Frontal cortex (tissue), 4 donors: ENCODE measurements around the gene ARL4D. TPM values are rescaled to one million over a fixed set of nuclear protein-coding genes. Genes with fewer than 3 reads are reported as not detected.
"Not testable (repeated sequence)": the region's sequence is repeated elsewhere in the genome, so short reads cannot be mapped to it uniquely, and the experiment has no call there.

Experiments used
- DNase-seq, 2 donors: peaks; one replicate each; pipeline ENCODE4 v3.0.0; 2012; ENCODE audit warnings: low spot score in 2 of 2
- FAIRE-seq: peaks from 2 replicates; lab custom pipeline; 2012; peaks lifted over from hg19 to GRCh38; lab: Jason Lieb, UNC
- total RNA-seq: library from RNA; depleted of rRNA; stranded (reverse); fragments of >200 nt; gene quantifications from one replicate; pipeline ENCODE4 v1.2.3, GENCODE V29; 2014
- donor health status: control.
- donor health status: control.
- donor health status: control.

Gene ARL4D
- total RNA-seq, 1 donor from 2014 or later = 39.5 TPM

DNA sequence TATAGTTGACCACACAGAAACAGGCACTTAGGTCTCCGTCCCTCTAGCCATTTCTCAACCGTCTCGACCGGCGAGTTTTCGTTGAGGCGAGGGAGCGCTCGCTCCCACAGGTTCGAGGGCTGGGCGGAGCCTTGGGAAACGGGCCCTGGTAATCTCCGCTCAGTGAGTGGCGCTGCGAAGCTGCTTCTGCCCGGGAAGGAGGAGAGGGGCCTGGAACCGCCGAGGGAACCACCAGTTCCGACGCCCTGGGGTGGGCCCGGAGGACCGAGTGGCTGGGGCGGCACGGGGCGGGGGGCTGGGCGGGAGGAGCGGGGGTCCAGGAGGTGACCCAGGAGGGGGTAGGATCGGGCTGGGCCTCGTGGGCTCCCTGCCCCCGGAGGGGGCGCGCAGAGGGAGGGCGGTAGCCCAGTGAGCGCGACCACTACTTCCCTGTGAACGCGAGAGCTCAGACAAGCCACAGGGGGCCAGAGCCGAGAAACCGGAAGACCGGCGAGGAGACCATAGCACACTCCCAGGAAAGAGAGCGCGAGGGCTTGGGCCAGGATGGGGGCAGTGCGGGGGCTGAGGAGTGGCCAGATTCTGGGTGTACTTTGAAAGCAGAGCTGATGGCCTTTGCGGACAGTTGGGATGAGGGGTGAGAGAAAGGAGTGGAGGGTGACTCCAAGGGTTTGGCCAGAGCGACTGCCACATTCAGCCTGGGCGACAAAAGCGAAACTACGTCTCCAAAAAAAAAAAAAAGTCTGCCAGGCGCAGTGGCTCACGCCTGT, 29.9 kb upstream of the ARL4D start:
- DNase-seq = peak; percentile 56 to 63
- FAIRE-seq = no peak

DNA sequence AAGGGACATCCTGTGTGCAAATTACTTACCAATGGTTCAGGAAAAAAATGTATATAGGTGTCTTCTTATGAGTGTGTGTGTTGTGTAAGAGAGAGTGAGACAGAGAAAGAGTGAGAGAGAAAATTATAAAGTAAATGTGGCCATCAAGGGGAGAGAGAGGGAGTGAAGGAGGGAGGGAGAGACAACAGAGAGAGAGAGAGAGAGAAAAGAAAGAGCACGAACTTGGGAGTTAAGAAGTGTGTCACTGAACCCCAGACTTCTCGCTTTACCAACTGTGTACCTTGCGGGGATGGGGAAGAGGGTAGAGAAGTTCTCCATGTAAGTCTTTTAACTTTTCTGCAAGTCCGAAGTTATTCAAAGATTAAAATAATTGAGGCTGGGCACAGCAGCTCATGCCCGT, 28.8 kb upstream of the ARL4D start:
- no peak for FAIRE-seq

DNA sequence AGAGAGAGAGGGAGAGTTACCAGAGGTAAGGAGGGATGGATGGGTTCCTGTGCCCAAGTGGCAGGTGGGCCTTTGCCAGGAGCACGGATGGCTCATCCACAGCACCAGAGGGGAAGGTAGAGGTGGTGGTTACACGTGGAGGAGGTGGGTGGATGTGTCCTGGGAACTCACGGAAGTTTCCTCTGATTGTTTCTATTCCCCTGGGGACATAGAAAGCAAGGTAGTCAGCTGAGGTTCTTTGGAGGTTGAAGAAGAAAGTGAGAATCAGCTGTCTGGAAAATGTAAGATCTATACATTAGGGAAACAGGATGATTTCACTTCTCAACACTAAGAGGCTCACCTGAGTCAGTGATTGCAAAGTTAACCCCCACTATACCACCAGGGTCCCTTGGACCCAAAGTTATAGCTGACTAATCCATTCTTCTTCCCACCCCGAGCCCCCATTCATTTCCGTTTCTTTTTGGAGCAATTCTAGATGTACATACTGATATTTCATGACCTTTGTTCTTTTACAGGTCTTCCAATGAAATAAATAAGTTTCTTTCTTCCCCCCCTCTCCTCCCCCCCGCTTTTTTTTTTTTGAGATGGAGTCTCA, 27.5 kb upstream of the ARL4D start:
- DNase-seq = no peak
- FAIRE-seq = no peak

More for the DNA sequence above, 28.8 kb upstream of the ARL4D start:
- no peak for DNase-seq

DNA sequence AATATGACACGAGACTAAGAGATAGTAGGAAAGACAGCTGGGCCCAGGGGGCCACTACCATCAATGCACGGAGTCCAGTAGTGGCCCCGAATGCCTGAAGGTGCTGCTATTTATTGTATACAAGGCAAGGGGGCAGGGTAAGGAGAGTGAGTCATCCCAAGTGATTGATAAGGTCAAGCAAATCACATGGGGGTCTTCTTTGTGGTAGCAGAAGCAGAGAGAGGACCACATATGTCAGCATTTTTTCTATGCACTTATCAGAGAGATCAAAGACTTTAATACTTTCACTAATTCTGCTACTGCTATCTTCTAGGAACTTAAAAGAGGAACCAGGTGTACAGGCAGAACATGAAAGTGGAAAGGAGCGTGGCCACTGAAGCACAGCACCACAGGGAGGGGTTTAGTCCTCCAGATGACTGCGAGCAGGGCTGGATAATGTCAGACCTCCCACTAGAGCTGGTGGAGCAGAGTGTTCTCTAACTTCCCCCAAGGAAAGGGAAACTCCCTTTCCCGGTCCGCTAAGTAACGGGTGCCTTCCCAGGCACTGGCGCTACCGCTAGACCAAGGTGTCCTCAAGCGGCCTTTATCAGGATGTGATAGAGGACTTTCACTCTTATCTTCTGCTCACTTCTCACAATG, 26.4 kb upstream of the ARL4D start:
- DNase-seq = no peak
- FAIRE-seq = no peak

DNA sequence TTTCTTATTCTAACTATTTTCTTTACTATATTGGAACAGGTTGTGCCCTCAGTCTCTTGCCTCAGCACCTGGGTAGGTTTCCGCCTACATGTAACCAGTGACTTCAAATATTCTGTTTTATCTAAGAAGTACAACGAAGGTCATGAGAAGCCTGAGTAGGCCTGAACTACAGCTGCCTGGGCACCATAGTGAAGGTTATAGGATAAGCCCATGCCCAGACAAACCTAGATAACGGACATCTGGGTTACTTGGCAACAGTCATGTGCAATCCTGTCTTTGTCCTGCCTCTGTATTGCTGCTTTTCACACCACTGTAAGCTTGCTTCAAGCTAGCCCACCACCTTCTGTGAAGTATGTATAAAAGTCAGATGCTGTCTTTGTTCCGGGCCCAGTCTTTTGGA, 25.4 kb upstream of the ARL4D start:
- no peak for FAIRE-seq
- no peak for DNase-seq

DNA sequence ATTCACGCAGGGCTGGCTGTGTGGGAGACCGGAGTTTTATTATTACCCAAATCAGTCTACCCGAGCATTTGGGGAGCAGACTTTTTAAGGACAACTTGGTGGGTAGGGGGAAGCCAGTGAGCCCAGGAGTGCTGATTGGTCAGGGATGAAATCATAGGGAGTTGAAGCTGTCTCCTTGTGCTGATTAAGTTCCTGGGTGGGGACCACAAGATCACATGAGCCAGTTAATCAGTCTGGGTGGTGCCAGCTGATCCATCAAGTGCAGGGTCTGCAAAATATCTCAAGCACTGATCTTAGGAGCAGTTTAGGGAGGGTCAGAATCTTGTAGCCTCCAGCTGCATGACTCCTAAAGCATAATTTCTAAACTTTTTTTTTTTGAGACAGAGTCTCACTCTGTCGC, 22.9 kb upstream of the ARL4D start:
- DNase-seq, FAIRE-seq: not testable (repeated sequence)

DNA sequence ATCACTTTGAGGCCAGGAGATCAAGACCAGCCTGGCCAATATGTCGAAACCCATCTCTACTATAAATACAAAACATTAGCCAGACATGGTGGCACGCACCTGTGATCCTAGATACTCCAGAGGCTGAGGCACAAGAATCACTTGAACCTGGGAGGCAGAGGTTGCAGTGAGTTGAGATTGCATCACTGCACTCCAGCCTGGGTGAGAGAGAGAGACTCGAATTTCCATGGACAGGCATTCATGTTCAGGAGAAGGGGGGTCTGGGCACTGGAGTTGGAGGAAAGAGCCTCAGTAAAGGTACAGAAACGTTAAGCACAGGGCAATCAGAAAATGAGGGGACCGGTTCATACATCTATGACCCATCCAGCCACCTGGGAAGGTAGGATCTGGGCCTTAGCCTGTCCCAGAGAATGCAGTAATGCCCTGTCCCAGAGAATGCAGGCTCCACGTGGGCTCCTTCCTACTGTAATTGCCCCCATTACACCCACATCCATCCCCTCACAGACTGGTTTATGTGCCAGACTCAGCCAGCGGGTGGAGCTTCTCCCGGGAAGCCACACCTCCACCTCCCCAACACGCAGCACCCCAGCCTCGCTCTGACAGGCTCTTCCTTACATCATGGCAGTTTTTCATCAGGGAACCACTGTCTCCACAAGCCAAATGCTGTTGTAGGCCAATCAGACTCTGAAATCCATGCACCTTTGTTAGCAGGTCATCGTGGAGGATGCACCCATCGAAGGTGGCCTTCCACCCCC, 21.6 kb upstream of the ARL4D start:
- no peak for FAIRE-seq
- no peak for DNase-seq

DNA sequence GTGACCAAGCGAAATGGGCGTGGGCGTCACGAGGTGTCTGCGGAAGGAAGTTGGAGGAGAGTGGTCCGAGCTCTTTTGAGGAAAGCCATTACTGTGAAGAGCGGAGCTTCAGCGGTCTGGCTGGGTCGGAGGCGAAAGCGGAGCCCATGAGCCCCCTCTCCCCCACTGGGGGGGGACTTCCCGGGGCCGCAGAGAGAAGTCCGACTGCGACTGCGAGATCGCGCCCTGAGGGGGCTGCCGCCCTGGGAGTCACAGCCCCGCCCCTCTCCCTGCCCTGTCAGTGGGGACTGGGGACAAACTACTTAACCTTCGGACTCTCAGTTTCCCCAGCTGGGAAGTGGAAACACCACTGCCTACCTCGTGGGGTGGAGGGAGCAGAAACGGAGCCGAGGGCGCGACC, 20.0 kb upstream of the ARL4D start:
- FAIRE-seq (no peak), DNase-seq (no peak)

DNA sequence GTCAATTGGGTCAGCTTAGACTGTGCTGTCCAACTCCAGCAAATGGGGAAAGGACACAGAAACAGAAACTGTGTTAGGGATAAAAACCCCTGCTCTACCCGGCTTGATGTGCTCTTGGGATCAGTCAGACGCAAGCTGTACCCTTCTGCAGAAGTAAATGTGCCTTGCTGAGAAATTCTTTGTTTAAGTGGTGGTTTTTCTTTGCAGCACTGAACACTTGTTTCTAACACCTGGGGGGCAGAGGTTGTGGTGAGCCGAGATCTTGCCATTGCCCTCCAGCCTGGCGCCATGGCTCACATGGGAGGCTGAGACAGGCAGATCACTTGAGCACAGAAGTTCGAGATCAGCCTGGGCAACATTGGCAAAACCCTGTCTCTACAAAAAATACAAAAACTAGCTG, 18.5 kb upstream of the ARL4D start:
- FAIRE-seq (no peak), DNase-seq (no peak)

DNA sequence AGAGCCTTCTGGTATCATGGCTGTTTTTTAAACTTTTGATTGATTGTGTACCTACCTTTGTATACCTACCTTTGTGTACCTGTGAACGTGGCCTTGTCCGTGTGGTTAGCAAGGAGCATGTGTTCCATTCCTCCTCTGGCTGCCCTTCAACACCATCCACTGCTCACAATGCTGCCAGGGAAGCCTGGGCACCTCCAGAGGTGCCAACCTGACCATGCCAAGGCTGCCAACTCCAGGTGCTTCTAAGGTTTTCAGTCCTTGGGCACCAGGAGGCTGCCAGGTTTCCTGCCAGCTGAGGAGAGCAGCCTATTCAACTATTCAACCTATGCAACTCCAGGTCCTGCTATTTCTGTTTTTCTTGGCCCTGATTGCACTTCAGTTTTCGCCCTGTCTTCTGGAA, 17.6 kb upstream of the ARL4D start:
- DNase-seq (no peak), FAIRE-seq (no peak)

DNA sequence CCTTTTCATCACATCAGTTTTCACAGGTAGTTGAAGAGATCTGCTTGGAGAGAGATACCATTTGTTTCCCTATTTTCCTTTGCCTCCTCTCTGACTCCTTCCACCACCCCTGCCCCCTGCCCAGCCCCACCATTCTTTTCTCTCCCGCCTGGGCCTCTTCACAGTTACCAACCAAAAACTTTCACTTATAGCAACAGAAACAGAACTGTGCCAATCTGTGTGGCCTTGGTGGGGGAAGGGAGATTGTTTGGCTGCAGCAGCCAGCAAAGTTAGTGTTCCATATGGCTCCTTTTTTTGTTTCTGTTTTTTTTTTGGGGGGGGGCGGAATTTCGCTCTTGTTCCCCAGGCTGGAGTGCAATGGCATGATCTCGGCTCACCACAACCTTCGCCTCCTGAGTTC, 17.2 kb upstream of the ARL4D start:
- FAIRE-seq (no peak), DNase-seq (no peak)

DNA sequence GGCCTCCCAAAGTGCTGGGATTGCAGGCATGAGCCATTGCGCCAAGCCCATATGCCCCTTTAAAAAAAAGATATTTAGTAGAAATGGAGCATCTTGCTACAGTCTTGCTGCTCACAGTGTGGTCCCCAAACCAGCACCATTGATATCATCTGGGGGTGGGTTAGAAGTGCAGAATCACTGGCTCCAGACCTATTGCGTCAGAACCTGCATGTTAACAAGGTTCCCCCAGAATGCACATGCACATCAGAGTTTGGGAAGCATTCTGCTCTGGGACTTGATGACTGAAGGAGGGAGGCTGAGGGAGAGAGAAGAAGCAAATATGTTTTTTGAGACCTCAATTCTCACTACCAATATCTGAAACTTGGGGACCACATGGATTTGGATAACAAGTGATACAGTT, 16.0 kb upstream of the ARL4D start:
- DNase-seq = no peak
- no peak for FAIRE-seq

DNA sequence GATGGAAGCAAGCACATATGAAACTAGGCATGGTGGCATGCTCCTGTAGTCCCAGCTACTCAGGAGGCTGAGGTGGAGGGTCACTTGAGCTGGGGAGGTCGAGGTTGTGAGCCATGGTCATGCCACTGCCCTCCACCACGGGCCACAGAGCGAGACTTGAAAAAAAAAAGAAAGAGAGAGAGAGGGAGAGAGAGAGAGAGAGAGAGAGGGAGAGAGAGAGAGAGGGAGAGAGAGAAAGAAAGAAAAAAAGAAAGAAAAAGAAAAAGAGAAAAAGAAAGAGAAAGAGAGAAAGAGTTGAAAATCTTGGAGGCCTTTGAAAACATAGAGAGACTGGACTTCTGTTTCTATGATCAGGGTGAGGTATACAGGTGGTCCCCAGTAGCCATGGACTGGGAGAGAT, 15.4 kb upstream of the ARL4D start:
- no peak for DNase-seq
- FAIRE-seq = no peak

DNA sequence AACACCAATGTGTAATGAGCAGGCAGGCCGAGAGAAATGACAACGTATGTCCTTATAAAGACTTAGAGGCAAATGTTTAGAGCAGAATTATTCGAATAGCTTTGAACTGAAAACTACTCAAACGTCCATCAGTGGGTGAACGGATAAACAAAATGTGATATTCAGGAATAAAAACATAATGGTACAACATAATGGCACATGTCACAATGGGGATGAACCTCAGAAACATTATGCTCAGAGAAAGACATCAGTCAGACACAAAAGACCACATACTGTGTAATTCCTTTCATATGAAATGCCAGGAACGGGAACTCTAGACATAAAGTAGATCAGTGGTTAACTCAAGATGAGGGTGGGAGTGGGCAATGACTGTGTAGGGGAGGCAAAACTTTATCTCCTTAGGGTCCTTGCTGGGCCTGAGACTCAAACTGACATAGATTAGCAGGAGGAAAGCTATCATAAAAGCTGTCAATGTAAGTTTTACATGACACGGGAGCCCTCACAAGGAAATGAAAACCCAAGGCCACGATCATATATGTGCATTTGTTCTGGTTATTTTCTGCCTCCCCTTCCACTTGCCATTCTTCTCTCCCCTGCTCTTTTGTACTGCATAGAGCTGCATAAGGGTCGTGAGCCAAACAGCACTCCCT, 14.8 kb upstream of the ARL4D start:
- FAIRE-seq (no peak), DNase-seq (no peak)

DNA sequence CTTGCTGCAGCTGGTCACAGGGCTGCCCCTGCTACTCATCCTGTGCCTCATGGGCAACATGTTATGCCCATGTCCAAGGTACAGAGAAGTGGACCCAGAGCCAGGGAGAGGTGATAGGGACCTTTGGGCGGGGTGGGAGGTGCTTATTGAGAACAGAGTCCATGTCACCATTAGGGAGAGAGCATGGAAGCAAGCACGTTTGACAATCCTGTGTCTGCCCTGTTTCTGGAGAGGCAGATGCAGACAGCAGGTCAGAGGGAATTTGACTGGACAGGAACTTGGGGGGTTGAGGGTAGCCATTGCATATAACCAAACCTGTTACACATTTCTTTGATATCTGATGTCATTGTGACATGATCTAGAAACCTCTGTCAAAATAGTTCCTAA, 14.3 kb upstream of the ARL4D start:
- FAIRE-seq = no peak
- DNase-seq = no peak

DNA sequence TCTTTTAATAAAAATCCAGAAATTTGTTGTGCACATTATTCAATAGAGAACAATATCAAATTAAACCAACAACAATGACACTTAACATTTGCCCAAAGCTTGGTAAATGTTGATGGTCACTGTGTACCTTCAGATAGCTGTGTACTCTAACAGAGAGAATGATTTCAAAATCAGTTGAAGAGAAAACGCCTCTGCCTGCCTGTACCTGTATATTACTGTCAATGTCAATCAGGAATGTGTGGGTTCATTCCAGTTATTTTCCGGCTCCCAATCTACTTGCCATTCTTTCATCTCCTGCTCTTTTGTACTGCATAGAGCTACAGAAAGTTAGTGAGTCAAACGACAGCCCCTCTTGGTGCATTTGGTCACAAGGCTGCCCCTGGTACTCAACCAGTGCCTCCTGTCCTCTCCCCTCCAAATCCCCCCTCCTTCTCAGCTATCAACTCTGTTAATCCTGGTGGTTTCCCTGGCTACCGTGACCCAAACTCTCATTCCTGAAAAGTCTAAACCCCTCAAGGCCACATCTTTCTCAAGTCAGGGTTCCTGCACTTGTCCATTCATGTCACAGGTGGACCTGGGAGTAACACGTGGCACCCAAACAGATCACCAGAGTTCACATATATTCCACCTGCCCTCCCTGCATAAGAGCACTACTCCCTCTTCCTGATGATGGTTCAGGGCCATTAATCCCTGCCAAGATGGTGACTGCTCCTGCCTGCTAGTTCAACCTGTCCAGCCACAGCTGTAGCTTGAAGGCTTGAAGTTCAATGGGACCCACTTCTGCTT, 13.6 kb upstream of the ARL4D start:
- DNase-seq (no peak), FAIRE-seq (no peak)

DNA sequence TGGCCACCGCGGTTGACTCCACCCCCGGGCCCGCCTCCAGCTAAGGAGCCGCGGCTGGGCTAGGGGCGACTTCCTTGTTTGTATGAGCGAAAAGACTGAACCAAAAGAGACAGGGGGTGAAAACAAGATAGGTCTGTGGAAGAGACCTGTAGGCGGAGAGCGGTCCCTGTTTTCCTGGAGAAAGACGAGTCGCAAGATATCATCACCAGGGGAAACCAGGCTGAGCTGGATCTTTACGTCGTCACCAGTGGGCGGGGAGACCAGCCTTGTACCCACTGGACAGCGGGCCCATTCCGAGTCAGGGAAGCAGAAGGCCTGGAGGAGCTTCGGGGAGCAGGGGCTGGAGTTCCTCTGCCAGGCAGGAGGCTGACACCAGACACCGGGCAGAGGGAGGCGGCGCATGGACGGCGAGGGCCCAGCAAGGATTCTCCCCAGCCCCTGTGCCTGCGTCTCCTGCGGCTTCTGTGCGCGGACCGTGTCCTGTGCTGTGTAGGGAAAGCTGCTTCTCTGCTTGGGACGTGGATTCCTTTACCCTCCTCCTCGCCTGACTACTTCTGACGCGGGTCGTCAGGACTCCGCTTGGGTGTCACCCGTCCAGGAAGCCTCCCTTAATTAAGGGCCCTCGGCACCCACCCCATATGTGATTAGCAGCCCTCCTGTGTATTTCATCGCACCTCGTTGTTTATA, 10.3 kb upstream of the ARL4D start:
- DNase-seq = peak; percentile 54 to 78

DNA sequence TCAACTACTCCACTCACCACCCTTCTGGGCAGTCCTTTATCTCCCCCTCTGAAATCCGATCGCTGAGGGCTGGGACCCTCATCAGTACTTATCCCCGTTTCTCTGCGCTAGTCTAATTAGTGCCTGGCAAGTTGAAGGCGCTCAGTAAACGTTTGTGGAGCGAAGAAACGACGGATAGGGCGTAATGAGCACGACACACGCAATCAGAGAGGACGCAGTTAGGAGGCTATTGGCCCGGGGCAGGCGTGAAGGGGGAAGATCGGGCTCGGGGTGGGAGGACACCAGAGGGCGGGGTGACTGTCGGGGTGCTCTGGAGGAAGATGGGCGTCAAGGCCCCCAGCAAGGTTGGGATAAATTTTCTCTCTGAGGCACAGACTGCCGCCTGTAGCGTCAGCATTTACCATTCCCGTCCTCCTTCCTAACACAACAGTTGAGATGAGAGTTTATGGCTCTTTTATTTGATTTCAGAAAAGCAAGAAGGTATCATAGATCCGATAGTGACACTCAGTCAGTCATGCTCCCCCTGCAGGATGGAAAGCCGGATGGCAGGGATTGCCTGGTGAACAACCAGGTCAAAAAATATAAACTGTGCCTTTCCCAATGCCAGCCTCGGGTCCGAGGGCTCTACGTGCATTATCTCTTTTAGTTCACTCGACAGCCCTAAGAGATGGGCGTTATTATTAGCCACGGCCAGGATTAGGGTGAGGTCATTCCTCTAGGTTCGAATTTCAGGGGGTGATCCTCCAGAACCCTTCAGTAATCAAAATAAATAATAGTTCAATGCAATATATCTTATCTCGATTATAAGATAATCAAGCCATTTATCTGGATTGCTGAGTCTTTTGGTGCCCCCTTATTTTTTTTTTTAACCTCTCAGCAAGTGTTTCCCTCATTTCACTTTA, 9.5 kb upstream of the ARL4D start:
- DNase-seq = peak in 1 of 2 donors; percentile 58
- FAIRE-seq = no peak

More for the DNA sequence above, 10.3 kb upstream of the ARL4D start:
- FAIRE-seq = no peak
